GM19025 (cell line): ENCODE measurements around the gene SFSWAP.
"Not testable (repeated sequence)": the region's sequence is repeated elsewhere in the genome, so short reads cannot be mapped to it uniquely, and the experiment has no call there.

Experiments
- ATAC-seq: cut with Tn5 transposase; IDR thresholded peaks from one replicate; pipeline ENCODE4 v1.9.1; 2021; ENCODE audit warnings: mild to moderate bottlenecking, low read depth, moderate library complexity; ENCODE audit not compliant: unreplicated experiment

The SFSWAP gene

GRCh38 chr12:131679186-131679585 lies 31.7 kb upstream of the SFSWAP start:
- ATAC-seq, result not testable (repeated sequence)

GRCh38 chr12:131679816-131680215 lies 31.1 kb upstream of the SFSWAP start:
- ATAC-seq, result not testable (repeated sequence)

GRCh38 chr12:131680392-131681256 lies 30.3 kb upstream of the SFSWAP start:
- not testable (repeated sequence) for ATAC-seq

- no peak for ATAC-seq
Measured at GRCh38 chr12:131681257-131681620, 29.7 kb upstream of the SFSWAP start.

- ATAC-seq, result peak; percentile 100
Measured at GRCh38 chr12:131681746-131682509, 29.0 kb upstream of the SFSWAP start.

GRCh38 chr12:131682510-131682895 lies 28.4 kb upstream of the SFSWAP start:
- ATAC-seq, result no peak

- ATAC-seq, result no peak
Measured at GRCh38 chr12:131683266-131684014, 27.4 kb upstream of the SFSWAP start.

GRCh38 chr12:131684015-131684725 lies 26.7 kb upstream of the SFSWAP start:
- no peak for ATAC-seq

- ATAC-seq, result no peak
Measured at GRCh38 chr12:131687346-131688125, 23.4 kb upstream of the SFSWAP start.

- ATAC-seq, result no peak
Measured at GRCh38 chr12:131688131-131688844, 22.6 kb upstream of the SFSWAP start.

GRCh38 chr12:131688845-131689154 lies 22.1 kb upstream of the SFSWAP start:
- ATAC-seq, result no peak

- no peak for ATAC-seq
Measured at GRCh38 chr12:131690320-131690719, 20.6 kb upstream of the SFSWAP start.

GRCh38 chr12:131692431-131692830 lies 18.5 kb upstream of the SFSWAP start:
- ATAC-seq, result no peak

- no peak for ATAC-seq
Measured at GRCh38 chr12:131693149-131693548, 17.7 kb upstream of the SFSWAP start.

GRCh38 chr12:131694116-131694838 lies 16.6 kb upstream of the SFSWAP start:
- no peak for ATAC-seq

GRCh38 chr12:131695968-131696367 lies 14.9 kb upstream of the SFSWAP start:
- ATAC-seq, result no peak

GRCh38 chr12:131698286-131698685 lies 12.6 kb upstream of the SFSWAP start:
- ATAC-seq, result no peak

GRCh38 chr12:131699434-131699833 lies 11.5 kb upstream of the SFSWAP start:
- ATAC-seq, result no peak

- ATAC-seq, result no peak
Measured at GRCh38 chr12:131700271-131700670, 10.6 kb upstream of the SFSWAP start.
